T1000 (cell line): ENCODE measurements around the gene PRR19.
"Not testable (repeated sequence)": the region's sequence is repeated elsewhere in the genome, so short reads cannot be mapped to it uniquely, and the experiment has no call there.

Experiments
- DNase-seq: peaks from one replicate; lab custom pipeline; 2025; ENCODE audit warnings: mixed read lengths; lab: John Stamatoyannopoulos, UW

The PRR19 gene, protein sequence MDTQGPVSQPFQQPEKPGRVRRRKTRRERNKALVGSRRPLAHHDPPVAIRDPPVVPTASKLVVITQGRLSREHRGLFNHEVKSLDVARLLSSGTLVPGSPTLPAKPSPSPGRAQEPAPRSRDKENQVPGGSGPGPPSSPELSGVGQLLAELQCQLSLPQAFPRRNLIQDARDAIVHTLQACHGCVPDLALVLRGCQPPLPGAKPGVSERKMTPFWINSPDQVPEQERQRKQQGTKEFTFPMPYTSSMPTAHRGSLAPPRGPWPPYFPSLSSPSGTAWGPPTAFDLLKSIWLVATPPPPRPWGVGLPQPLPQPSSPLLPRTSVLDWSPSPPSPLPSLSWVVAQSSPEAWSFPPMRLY

DNA sequence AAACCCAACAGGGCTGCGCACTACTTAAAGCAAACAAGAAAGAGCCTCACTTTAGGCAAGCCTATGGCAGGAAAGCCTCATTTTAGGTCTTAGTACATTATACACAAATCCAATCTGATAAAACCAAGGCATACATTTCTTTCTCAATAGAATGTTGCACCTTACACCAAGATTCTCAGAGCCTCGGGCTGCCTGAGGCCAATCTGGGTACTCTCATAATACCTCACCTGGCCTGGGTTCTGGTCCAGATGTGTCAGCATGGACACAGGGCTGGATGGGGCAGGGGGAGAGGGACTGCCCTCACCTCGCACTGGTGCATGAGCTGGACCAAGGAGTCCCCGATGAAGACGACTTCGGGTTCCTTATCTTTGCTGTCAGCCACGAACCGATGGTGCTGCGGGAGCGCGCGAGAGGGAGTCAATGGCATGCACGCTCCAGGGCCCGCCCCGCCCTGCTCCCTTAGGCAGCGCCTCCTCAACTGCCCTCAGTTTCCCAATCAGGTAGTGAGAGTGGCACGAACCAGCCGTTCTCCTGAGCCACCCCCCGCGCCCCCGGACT, at the start of gene PRR19:
Gene PRR19 (plus strand): TSS at position 487 of the 558 bp plus-strand sequence. CDS start 7,453 bp downstream, outside the sequence.
- DNase-seq = no peak

DNA sequence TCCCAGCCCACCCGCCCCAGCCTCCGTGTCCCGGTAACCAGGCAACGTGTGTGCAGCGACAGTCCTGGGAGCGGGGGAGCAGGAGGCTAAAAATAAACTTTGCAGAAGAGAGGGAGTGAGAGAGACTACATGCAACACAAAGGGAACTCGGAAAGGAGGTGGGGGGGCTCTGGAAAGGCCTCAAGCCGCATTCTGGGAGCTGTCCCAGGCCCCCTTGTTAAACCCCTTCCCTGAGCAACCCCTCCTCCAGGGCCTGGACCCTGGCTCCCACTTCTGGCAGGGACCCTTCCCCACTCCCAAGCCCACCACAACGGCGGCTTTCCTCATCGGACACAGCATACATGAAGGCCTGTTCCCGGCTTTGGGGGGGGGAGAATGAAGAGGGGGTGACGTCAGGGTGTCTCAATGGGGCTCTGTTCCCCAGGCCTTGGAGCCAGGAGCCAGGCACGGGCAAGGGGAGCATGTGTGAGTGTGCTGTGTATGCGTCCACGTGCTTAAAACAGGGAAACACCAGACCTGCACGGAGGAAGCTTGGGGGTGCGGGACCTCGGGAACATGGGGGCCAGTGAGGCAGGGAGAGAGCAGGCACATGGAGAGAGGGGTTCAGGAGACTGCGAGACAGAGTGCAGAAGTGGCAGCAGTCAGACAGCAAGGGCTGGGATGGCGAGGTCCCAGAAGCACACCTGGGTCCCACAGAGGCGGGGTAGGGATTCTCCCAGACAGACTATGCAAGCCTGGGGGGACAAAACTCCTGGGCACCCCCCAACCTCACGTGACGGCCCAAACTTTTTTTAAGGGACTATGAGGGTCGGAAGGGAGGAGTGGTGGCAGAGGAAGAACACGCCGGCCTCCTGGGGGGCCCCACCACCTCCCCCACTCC, 49.3 kb upstream of the PRR19 start:
- no peak for DNase-seq

DNA sequence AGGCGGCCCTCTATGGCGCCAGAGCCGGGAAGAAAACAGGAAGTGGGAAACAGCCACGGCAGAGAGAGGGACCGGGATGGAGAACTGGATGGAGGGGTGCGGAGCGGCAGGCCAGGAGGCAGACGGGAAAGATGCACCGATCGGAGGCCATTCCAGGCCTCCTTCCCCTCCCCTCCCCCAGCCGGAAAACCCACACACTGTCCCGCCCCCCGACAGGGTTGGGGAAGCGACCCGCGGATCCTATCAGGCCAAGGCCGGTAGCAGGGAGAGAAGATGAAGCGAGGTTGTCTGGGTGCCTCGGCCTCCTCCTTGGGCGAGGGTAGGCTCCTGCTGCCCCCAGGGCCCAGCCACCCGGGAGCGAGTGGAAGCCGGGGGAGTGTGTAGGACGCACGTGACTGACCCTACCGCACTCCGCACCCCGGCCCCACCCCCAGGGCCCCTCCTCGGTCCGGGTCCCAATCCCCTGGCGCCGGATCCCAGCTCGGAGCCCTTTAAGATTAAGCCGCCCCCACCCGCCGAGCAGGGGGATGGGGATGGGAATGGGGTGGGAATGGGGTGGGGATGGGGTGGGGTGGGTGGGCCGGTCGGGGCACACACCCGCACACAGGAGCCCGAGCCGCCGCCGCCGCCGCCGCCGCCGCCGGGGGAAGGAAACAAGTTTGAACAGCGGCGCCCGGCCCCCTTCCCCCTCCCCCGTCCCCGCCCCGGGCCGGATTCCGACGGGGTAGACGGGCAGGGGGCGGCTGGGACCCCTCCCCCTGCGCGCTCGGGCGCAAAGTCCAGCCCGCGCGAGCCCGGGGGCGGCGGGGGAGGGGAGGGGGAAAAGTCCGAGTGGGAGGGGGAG, 48.5 kb upstream of the PRR19 start:
- no peak for DNase-seq

DNA sequence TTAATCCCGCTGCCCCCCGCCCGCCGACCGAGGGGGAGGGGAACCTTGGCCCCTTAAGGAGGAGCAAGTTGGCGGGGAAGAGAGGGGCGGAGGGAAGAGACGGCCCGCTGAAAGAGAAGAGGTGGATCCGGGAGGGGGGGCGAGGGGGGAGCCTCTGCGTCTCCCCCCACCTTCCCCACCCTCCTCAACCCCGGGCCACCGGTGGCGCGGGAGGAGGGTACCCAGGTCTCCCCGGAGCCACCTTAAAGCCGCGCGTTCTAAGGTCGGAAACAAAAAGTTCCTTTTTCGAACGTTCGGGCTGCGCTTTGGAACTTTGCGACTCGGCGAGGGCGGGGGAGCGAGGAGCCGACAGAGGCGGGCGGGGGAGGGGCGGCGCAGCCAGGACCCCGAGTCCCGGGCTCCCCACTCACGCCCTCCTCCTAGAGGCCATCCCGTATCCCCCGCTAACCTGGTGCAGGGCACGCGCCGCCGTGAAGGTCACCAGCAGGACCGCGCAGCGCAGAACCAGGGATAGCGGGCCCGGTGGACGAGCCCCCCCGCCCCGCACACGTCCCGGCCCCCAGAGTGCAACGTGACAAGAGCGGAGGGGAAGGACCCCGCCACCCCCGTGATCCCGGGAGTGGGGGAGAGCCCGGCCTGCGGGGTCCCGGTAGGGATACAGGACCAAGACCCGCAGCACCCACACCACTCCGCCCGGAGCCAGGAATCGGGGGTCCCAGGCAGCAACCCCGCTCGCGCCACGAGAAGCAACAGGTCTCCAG, 47.7 kb upstream of the PRR19 start:
- no peak for DNase-seq

DNA sequence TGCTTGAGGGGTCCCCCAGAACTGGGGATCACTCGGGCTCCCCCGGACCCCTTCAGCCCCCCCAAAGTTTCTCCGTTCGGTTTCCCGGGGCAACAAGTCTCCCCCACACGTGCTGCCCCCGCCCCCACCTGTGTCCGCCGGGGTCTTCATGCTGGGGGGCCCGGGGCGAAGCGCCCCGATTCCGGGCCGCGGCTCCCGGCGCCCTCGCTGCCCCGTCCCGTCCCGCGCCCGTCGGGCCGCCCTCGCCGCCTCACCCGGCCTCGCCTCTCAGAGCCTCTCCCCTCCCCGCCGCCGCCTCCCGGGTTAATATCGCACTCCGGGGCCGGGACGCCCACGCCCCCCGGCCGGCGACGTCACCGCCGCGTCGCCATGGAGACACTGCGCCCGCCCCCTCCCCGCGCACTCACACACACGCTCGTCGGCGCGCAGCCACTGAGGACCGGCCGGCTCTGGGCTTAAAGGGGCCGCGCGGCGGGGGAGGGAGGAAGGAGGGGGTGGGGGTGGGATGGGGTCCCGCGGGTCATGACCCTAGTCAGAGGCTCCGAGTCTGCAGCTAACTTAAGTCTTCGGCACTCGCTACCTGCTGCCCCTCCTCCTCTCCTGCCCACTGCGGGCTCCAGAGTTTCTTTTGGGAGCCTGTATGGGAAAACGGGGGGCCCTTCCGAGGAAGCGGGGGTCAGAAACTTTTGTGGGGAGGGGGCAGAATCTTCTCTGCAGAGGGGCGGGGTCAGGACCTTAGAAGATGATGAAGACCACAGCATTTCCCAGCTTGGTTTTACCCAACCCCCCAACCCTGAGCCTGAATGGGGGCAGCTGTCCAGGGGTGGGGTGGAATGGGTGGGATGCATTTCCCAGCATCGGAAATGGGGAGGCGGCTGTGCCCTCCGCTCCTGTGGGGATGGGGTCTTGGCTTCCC, 46.8 kb upstream of the PRR19 start, which contains the start of gene ERF:
Gene ERF (minus strand): TSS at position 279 of the 916 bp plus-strand sequence. CDS start 129 bp downstream, at position 150.
- DNase-seq = peak; percentile 78

DNA sequence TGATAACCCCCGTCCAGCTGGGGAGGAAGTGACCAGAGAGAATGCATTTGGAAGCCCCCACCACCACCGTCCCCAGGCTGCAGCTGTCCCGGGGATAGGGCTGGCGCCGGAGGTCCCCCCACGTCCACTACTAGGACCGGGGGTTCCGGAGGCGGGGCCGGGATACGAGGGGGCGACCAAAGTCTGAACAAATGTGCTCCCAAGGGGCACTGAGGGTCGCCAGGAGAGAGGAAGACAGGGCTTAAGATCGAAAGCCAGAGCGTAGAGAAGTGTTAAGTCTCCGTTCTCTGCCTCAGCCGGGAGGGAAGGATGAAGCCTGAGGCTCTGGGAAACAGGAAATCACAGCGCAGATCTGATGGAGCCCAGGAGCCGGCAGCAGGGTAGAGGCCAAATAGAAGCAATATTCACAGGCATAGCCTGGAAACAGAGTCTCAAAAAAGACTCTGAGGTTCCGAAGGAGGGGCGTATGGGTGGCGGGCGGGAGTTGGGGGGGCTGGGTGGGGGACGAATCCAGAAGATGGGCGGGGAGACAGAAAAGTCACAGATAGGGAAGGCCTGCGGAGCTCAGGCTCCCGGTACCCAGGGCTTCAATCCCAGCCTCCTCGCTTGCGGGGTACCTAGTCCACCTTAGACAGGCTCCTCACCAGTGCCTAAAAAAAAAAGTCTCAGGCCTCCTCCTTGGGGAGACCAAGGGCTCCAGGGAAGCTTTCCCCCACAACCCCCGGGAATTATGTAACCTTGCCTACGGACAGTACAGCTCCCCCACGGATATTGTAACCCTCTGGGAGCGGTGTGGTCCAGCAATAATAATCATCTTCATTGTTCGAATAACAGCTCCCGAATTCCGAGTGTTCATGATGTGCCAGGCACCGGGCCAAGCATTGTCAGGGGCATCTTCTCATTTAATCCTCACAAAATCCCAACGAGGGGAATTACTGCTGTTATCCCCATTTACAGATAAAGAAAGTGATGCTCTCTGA, 45.9 kb upstream of the PRR19 start:
- no peak for DNase-seq

DNA sequence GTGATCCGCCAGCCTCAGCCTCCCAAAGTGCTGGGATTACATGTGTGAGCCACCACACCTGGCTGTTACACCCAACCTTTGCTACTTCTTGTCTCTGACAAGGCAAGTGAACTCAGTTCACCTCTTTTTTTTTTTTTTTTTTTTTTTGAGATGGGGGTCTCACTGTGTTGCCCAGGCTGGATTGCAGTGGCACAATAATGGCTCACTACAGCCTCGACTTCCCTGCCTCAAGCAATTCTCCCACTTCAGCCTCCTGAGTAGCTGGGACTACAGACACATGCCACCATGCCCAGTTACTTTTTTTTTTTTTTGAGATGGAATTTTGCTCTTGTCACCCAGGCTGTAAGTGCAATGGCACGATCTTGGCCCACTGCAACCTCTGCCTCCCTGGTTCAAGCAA, 44.1 kb upstream of the PRR19 start:
- DNase-seq = not testable (repeated sequence)

DNA sequence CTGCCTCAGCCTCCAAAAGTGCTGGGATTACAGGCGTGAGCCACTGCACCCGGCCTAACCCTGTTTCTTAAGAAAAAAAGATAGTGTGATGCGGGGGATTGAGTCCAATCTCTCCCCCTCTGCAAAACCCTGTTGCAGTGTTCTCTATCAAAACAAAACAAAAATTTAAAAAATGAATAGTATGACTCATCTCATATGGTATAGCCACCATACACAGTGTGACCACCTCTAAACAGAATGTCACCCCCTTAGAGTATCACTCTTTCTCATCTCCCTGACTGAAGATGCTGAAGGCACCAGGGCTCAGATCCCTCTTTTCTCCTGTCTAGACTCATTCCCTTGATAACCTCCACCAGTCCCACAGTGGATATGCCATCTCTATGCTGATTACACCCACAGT, 40.2 kb upstream of the PRR19 start:
- no peak for DNase-seq

DNA sequence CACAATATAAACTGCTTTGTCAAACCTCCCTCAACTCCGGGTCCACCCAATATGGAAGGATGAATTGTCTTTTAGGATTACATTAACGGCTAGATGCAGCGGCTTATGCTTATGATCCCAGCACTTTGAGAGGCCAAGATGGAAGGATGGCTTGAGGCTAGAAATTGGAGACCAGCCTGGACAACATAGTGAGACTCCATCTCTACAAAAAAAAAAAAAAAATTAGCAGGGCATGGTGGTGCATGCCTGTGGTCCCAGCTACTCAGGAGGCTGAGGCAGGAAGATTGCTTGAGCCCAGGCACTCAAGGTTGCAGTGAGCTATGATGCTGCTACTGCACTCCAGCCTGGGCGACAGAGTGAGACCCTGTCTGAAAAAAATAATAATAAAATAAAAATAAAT, 35.8 kb upstream of the PRR19 start:
- DNase-seq = not testable (repeated sequence)

DNA sequence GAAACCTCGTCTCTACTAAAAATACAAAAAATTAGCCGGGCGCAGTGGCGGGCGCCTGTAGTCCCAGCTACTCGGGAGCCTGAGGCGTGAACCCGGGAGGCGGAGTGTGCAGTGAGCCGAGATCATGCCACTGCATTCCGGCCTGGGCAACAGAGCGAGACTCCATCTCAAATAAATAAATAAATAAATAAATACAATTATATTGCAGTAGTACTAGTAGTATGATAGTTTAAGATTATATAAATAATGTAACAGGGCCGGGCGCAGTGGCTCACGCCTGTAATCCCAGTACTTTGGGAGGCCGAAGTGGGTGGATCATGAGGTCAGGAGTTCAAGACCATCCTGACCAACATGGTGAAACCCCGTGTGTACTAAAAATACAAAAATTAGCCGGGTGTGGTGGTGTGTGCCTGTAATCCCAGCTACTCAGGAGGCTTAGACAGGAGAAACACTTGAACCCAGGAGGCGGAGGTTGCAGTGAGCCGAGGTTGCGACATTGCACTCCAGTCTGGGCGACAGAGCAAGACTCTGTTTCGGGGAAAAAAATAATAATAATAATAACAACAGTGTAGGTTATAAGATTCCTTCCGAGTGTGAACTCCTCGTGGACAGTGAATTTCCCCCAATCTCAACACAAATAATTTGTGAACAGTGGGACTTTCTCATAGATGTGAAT, 34.9 kb upstream of the PRR19 start:
- not testable (repeated sequence) for DNase-seq

DNA sequence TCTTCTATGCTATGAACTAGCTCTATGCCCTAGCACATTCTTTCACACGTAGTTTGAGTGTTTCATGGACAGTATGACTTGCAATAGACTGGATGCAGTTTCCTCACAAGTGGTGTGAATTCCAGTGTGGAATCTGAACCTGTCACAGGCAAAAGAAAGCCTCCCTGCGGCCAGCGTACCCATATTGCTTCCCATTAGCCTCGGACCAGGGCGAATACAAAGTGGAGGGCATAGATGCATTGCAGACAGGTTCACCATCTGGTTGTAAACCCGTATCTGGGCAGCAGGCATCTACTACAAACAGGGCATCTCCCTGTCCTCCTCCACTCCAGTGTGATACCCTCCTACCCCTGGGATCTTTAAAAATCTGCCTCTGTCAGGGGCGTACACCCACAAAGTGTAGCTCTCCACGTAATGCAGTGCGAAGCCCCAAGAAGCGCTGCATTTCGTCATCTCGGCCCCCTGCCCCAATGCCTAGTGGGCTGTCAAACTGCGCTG, 34.2 kb upstream of the PRR19 start:
- DNase-seq = no peak

DNA sequence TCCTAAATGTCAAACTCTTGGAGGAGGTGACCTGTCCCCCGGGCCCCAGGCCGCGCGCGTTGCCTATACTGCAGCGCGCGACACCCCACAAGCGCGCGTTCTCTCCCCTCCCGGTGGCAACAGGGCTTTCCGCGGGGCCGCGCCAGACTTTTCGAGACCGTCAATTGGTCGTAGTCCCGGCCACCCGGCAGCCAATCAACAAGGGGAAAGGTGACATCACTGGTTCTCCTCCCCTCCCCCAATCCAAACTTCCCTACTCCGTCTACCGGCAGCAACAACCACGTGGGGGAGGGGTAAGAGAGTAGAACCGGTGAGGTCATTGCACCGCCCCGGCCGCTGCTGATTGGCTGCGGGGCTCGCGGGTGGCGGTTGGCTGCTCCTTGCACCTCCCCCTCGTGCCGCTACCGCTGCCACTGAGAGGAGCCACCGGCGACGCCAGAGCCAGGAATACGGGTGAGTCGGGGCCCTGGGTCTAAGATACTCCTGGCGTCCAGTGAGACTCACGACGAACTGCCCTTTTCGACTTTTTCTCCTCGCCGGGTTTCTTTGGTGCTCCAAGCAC, 33.7 kb upstream of the PRR19 start:
- DNase-seq = peak; percentile 97

DNA sequence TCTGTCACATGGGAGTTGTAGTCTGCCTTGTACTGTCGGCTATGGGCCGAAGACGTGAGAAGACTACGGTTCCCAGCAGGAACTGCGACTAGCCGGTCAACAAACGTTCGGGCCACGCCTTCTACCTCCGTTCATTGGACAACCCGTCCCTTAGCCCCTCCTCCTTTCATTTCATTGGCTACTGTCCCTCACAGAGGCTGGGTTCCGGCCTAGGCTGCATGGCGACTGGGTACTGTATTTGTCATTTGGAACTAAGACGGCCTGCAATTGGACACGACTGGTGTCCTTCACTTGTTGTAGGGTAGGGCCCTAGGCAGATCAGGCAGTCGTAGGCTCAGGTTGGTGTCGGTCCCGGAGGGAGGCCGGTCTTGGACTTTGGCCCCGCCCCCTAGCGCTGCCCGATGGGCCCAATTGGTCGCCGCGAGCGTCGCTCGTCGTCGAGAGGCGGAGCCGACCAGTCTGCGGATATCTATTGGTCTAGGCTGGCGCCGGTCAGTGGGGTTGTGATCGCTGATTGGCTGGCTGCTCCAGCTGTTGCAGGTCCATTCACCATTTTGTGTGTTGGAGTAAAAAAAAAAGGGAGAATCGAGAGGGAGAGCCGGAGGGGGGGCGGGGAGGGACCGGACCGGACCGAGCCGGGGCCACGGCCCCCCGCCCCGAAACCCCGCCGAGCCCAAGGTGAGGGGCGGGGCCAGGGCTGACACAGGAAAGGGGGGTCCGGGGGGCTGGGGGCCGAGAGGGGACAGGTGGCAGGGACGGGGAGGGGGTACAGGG, 33.0 kb upstream of the PRR19 start, which contains the start of gene CIC:
Gene CIC (plus strand): TSS at position 549 of the 774 bp plus-strand sequence. CDS start 2,532 bp downstream, outside the sequence.
- DNase-seq = peak; percentile 99

DNA sequence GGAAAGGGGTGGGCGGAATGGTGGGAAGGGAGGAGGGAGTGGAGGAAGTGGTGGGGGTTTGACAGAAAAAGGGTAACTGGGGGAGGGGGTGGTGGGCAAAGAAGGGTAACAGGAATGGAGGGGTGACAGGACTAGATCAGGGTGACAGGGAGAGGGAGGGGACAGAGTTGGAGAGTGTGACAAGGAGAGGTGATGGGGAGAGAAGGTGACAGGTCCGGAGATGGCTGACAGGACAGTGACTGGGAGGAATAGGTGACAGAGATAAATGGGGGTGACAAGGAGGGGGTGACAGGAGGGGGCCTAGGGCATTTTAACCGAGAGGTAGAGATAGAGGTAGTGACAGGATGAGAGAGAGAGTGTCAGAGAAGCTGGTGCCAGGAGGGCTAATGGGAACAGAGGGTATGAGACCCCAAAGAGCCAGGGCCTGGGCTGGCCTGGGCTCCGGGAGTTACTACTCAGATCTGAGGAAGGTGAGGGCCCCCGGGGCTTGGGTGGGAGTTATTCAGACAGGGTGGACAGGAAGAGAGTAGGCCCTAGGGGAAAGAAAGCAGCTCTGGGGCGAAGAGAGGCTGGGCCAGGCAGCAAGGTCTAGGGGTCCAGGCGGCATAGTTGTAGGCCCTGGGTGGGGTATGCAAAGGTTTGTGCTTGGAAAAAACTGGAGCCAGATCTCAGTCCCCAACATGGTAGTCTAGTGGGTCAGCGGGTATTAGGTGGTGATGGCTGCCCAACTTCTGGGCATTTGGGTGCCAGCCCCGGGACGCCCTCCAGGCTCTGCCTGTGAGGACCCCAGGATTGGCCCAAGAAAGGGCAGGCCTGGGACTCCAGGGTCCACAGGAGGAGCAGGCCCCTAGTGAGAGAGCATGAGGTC, 32.2 kb upstream of the PRR19 start:
- DNase-seq = no peak

DNA sequence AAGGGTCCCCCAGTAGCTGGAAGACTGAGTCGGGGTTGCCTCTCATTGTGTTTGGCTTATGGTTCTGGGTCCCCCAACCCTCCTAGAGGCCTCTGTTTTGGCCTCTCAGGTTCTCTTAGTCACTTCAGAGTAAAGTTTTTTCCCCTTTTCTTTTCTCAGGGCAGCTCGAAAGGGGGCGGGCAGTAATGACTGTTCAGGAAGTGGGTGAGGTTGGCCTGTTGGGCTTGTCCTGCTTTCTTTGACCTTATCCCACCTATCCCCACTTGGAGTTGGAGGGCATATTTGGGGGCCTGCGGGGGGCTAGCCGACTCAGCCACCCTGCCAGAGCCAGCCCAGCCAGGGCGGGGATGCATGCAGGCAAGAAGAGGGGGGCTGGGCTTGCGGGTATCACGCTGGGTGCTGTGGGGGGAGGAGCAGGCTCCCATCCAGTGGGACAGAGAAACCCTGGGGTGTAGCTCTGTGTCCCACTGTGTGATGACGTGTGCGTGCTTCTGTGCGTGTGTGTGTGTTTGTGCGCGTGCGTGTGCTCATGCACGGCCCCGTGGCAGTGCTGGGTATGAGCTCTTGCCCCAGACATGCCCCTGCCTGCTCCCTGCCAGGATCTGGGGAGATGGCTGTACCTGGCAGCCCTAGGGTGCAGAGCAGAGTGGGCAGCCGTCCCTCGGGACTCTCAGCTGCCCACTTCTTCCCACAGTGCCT, 31.4 kb upstream of the PRR19 start:
- DNase-seq = peak; percentile 71
